Central memory CD4-positive, alpha-beta T cell (primary cell): ENCODE results near the gene ZNF792.
"Not testable (repeated sequence)": the region's sequence is repeated elsewhere in the genome, so short reads cannot be mapped to it uniquely, and the experiment has no call there.

Experiments
- DNase-seq: peaks from one replicate; pipeline ENCODE4 v3.0.0; 2022

ZNF792 gene

GRCh38 chr19:34920090-34920786, 43.8 kb downstream of the ZNF792 start:
- not testable (repeated sequence) for DNase-seq

GRCh38 chr19:34918190-34918589, 45.8 kb downstream of the ZNF792 start:
- DNase-seq, result no peak

DNA sequence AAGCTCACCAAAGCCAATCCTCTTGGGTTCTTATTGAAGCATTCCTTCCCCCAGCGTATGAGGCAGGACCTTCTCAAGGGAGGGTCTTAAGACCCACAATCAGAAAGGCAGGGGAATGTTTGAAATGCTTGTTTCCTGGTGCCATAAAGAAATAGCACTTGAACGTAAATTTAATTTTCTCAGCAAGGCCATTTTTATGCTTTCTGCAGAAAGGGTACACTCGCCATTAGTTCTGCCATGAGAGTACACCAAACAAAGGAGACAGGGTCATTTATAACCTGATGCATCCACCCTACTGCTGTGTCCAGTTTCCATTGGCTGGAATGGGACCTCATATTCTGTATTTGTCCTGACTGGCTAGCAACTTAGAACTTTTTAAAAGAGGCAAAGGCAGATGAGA, 46.9 kb downstream of the ZNF792 start:
- not testable (repeated sequence) for DNase-seq

- DNase-seq, result no peak
Measured at GRCh38 chr19:34910770-34911169, 53.3 kb downstream of the ZNF792 start.
